ENCODE results near the gene GET4.

The GET4 gene

DNA sequence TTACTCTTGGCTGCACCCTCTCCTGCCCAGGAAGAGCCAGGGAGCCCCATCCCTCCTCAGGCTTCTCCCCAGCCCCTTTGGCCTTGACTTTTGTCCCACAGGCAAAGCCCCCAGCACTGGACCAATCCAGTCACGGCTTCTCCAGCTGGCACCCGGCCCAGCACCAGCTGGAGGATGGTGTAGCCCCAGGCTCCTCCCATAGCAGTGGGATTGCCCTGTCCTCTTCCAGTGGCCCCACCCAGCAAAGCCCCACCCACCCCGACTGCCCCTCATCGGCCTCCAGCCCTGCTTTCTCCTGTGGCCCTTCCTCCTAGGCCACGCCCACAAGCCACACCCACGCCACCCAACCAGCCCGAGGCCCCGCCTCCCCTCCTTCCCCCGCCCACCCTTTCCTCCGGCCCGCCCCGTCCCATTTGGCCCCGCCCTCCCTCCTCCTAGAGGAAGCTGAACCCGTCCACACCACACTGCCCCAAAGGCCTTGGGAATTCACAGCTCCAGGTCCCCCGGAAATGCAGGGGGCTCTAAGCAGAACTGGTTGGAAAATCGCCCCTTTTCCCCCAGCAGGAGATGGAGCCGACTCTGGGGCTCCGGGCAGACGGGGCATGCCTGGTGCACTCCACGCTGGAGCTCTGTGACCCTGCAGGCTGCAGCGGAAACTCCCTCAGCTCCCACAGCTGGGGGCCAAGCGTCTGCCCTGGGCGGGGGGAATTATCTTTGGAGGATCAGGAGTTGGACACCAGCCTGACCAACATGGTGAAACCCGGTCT, 25.2 kb downstream of the GET4 start:
- peak; percentile 85 to 95 for DNase-seq

DNA sequence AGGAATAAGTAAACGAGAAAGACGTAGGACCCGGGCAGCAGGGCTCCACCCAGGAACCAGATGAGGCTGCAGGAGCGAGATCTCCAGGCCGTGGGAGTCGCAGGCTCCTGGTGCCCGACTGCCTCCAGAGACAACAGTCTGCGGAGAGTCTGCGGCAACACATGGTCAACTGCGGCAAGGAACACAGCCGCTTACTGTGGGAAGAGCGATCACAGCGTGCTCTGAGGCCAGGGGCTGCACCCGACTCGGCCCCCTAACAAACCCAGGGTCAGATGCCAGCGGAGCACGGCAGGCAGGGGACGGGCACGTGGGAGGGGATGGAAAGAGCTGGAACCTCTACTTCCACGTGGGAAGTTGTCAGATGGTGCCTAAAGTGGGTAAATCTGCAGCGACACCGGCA, 26.6 kb downstream of the GET4 start:
- DNase-seq: no peak

DNA sequence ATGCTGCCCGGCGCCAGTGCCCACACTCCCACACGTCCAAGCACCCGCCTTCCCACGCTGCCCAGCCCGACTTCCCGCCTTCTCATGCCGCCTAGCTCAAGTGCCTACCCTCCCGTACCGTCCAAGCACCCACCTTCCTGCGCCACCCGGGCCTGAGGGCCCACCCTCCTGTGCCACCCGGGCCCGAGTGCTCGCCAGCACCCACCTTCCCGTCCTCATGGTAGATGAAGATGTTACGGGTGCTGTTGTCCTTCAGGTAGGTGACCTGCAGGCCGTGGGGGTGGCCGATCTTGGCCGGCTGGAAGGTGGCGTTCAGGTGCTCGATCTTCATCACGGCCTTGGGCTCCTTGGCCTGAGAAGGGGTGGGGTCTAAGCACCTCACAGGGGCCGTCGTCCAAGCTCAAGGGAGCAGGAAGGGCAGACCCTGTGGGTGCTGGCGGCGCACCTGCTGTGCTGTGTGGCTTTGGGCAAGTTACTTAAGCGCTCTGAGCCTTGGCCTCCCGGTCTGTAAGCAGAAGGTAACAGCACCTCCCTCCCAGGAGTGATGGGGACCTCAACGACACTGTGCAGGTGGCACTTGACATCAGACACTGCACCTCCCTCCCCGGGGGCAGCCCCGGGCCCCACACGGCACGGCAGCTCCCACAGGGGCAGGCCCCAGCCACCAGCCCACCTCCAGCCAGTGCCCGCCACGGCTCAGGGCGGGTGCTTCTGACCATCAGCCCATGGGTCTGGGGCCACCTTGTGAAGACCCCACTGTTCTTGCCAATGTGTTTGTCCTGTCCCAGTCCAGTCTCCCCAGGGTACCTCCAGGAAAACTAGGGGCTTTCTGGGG, 27.8 kb downstream of the GET4 start:
- no peak for DNase-seq

DNA sequence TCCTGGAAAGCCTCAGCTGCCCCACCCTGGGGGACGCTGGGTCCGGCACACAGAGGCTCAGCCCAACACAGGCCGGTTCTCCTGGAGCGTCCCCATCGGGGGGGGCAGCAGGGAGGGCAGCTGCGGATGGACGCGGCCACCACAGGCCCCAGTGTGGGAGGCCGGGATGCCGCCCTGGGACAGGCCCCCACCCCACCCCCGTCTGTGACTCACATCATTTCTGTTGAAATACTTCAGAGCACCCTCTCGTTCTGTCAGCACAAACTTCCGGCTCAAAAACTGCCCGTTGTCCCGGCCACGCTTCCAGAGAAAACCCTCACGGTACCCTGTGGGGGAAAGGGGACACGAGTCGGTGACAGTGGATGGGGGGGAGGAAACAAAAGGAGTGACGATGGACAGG, 28.5 kb downstream of the GET4 start:
- no peak for DNase-seq

DNA sequence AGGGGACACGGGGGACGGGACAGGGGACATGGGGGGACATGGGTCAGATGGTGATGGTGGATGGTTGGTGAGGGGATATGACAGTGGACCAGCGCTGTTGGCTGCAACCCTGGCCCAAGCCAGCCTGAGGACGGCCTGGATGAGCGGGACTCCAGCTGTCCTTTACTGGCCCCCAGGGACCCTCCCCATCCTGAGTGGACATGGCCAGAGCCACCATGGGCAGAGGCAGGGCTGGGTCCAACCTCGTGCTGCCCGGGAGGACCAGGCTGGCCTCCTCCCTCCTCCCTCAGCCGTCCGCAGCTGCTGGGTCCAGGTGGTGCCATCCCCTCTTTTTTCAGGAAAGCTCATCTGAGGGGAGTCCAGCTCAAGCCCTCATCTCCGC, 30.4 kb downstream of the GET4 start:
- no peak for DNase-seq

DNA sequence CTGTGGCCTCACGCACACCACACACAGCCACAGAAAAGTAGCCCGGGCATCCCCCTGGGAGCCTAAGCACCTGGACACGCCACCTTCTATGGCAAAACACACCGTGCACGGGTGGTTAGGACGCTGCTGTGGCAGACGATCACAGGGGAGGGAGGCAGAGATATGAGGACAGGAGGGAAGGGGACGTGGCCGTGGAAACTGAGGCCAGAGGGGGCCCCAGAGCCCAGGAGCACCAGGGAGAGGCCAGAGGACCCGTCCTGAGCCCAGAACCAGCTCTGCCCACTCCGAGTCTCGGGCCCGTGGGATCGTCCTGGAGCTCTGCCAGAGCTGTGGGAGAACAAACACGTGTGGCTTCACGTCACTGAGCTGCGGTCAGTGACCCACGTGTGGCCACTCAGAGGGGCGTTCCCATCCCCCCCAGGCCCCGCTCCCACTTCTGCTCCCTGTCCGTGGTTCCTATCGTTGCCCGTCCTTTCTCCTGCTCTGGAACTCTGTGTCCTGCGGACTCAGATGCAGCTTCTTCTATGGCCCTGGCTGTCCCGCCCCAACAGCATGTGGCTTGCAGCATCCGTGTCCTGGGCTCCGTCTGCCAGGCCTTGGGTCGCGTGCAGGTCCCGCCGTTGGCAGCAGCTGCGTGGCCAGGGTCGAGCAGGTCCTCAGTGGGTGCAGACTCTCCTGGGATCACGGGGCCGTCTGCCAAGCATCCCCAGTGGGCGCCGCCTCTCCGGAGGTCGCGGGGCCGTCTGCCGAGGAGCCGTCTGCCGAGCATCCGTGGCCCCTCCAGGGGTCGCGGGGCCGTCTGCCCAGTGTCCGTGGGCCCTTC, 31.0 kb downstream of the GET4 start:
- no peak for DNase-seq

DNA sequence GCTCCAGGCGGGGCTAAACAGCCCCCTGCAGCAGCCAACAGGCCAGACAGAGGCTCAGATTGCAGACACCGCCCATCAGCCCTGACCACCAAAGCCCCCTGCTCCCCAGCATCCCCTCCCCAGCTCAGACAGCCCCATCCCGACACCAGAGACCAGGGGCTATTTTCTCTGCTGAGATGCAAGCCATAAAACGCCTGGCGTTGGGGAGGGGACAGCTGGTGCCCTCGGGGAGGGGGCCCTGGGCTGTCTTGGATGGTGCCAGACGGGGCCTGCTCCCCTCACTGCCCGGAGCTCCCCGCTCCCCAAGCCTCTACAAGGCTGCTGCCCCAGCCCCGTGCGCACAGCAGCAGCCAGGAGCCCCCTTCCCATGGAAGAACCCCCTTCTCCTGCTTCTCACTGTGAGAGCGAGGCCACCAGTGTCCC, 31.8 kb downstream of the GET4 start:
- no peak for DNase-seq

DNA sequence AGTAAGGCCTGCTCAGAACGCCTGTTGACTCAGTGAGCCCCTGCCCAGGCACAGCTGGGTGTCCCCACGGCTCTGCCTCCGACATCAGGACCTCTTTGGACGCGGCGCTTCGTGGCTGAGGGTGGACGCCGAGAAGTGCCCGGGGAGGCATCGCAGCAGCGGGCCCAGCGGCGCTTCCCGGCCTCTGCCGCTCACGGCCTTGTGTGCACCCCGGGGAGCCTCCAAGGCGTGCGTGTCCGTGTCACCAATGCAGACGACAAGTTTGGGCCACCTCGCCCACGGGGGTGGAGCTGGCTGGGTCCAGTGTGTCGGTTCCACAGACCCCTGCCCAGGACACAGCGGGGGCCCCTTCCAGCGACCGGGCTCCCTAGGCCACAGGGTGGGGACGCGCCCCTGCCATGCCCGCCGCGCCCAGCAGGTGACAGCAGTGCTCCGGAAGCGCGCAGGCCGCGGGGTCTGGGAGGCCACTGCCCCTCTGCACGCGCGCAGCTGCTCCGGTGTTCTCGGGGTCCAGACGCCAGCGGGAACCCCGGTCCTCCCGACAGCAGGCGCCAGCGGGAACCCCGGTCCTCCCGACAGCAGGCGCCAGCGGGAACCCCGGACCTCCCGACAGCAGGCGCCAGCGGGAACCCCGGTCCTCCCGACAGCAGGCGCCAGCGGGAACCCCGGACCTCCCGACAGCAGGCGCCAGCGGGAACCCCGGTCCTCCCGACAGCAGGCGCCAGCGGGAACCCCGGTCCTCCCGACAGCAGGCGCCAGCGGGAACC, 32.4 kb downstream of the GET4 start:
- peak in 1 of 2 donors; percentile 67 for DNase-seq

DNA sequence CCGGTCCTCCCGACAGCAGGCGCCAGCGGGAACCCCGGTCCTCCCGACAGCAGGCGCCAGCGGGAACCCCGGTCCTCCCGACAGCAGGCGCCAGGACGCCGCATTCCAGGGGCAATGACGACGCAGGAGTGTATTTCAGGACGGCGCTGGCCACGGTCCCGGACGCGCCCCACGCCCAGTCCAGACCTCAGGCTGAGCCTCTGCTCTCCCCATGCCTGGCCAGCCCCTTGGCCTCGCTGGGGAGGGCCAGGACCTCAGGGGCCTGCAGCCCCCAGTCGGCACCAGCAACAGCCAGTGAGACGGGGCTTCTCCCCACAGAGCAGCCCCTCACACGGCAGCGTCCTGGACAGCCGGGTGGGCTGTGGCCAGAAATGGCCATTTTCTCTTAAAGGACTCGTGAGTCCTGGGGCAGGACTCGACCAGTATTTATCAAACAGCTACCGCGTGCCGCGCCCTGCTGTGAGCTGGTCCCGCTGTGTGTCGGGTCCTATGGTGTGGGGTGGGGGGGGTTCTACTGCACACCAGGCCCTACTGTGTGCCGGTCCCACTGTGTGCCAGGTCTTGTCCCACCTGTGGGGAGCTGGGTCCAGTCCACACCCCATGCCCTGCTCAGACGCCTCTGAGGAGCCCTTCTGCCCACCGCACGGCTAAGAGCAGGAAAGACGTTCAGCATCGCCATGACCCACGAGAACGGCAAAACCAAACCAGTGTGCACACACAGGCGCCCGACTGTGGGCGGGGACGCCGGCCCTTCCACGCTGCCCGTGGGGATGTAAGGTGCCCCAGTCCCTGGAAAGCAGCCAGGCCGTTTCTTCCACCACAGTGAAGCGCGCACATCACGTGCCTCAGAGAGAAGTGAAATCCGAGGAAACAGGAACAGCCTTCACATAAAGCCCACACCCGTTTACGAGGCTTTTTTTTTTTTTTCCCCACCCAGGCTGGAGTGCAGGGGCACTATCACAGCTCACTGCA, 33.3 kb downstream of the GET4 start:
- peak; percentile 92 to 95 for DNase-seq

DNA sequence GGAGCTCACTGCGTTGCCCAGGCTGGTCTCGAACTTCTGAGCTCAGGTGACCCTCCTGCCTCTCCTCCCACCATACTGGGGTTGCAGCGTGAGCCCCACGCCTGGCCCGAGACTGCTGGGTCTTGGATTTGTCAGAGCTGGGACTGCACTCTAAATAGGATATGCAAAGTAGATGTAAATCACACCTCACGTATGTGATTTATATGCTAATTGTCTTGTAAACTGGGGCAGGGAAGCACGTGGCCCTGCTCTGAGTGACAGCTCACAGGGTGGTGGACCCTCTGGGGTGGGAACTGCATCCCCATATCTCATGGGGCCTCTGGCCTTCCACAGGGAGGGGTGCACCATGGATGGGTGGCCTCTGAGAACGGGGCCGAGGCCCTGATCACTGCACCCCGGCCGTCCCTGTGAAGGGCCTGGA, 34.1 kb downstream of the GET4 start:
- no peak for DNase-seq

DNA sequence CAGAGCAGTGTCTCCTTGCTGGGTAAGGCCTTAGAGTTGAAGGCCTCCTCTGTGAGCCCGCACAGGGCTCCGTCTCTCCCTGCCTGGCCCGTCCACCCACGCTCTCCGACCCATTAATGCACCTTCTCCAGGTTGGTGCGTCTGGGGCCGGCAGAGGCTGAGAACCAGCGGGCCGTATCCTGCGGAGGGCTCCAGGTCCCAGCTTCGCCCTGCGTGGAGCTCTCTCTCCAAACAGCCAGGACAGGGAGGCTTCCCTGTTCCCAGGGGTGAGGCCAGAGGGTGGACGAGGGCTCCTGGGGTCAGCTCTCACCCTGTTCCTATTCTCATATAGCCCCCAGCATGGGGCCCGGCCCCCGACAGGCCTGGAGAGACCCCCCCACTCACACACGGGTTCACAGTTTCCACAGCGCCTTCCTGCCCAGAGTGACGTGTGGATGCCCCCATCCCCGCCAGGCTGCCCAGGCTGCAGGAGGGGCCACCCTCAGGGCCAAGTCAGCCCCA, 34.6 kb downstream of the GET4 start:
- no peak for DNase-seq

DNA sequence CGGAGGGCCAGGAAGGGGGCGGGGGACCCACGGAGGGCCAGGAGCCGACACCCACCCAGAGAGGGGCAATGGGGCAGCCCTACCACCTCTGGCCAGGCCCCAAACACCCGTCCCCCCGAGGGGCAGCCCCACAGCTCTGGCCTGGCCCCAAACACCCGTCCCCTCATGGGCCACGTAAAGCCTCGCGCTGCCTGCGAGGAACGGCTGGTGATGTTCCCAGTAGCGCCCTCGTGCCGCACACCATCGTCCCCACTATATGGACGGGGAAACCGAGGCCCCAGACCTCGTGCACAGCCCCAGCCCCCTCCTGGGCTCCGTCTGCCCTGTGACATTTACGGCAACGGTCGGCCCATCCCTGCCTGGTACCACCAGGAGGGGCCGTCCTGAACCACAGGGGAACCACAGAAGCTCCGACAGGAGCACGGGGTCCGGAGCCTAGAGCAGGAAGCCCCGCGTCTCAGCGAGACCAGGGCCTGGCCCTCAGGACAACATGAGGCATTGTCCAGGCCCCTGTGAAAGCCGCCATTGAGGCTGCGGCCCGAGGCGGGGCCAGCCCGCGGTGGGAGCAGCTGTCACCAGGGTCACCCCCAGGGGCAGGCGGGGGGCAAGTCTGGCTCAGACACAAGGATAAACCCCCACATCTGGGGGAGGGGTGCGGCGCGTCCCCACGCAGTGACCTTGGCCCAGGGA, 35.6 kb downstream of the GET4 start:
- DNase-seq: no peak

DNA sequence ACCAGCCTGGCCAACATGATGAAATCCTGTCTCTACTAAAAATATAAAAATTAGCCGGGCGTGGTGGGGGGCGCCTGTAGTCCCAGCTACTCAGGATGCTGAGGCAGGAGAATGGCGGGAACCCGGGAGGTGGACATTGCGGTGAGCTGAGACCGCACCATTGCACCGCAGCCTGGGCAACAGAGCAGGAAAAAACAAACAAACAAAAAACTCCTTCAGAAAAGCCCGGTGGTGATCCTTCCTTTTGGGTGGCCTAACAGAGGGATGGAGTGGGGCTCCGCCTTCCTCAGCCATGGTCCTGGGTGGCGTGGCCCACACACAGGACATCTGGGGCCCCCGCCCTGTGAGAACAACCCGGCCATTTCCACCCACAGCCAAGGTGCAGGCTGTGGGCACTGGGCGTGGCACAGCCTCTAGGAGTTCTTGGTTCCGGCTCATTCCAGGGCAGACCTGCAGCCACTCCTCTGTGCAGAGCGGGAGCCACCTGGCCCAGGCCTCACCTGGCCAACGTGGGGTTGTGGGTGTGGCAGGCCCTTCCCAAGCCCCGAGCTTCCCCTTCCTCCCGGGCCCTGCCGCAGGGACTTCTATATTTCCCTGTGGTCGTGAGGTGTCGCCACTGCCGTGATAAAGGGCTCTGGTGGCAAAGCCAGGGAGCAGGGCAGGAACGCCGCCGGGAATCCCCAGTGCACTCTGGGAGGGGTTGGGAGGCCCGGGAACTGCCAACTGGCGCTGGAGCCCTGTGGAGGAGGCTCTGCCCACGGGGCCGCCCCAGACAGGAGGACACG, 37.6 kb downstream of the GET4 start:
- DNase-seq: no peak

DNA sequence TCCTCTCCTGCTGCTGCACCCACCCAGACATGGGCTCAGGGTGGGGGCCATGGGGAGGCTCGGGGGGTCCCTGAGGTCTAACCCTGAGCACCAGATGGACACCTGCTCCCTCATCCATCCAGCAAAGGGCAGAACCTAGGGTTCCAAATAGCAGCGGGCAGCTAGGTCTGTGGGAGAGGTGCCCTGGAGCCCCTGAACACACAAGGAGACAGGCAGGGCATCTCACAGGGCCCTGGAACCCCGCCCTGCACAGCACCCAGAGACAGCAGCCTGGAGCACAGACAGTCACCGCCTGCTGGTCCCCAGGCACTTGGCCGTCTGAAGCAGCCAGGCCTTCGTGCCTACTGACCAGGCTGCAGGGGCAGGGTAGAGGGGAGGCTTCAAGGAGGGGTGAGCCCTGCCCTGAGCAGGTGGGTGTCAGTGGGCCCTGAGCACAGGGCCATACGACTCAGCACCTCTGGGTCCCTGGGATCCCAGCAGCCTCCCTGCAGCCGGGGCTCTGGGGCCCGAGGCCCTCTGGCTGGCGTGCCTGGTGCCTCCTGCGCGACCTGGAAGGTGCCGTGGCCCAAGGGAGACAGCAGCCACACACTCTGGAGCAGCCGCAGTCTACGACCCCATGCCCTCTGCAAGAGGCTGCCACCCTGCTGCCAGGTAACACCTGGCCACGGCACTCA, 38.3 kb downstream of the GET4 start:
- no peak for DNase-seq

DNA sequence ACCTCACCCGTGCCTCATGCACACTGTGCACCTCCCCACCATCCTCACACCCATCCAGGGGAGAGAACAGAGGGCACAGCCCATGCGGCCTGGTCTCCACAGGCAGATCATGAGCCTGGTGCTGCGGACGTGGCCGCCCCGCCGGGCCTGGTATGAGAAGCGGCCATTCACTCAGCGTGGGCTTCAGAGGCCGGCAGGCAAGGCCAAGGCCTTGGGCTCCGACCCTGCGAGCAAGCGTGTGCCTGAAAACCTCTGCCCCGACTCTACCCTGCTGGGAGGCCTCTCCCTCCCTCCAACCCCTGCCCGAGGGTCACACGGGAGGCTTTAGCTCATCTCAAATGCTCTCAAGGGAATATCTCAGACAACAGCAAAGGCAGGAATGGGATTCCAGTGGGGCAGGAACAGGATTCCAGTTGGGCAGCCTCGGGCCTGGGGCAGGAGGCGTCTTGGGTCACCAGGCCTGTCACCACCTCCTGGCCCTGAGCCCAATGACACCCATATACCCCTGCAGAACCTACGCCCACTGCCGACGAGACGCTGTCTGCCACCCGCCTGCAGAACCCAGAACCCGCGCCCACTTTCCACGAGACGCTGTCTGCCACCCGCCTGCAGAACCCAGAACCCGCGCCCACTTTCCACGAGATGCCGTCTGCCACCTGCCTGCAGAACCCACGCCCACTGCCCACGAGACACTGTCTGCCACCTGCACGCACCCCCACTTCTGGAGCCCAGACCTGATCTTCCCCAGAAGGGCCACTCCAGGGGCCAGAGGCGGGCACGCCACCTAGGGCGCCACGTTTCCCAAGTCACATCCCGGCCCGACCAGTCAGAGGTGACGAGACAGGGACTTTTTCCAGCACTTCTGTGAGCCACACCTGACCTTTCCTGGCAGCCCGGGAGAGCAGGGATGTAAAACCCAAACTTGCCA, 39.2 kb downstream of the GET4 start:
- DNase-seq: no peak

DNA sequence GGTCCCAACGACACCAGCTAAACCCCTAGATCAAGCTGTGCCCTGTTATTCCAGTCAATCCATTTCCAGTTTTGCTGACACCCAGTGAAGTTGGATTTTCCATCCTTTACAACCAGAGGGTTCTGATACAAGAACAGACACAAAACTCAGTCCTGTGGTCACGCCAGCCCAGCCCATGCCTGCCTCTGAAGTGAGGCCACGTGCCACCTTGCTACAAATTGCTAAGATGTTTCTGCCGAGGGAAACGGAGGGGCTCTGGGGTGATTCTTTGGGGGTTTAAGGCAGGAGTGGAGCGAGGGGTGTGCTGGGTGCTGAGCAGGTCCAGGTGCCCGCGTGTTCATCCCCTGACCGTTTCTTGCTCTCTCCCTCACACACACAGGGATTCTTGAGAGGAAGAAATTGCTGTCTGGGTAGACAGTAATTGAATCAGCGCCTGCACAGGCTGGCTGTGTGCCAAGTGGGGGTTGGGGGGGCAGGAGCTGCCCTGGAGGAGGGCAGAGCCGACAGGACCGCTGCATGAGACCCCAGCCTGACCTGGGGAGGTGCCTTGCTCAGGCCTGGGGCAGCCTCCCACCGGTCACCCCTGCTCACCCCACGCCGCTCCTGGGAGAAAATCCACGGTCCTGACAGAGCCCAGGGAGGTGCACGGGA, 40.1 kb downstream of the GET4 start:
- no peak for DNase-seq
